ENCODE data around the gene CRABP2. TPM values are rescaled to one million over a fixed set of nuclear protein-coding genes. Genes with fewer than 3 reads are reported as not detected.

The CRABP2 gene
- total RNA-seq, 6 experiments from 2014 or later = 0.24 TPM; not detected in 5

GRCh38 chr1:156691665-156692440 is 13.5 kb downstream of the CRABP2 start:
- Histone ChIP-seq H3K27me3 (peaks cover 0 to 5% of the 10 kb centered on the region in 2 donors), H3K4me1 (peaks cover 0 to 7% (median 0%) of the 10 kb centered on the region in 4 donors), H3K27ac (no peak overlapping the region), H3K9me3 (no peaks in the 10 kb centered on the region), H3K4me3 (no peak overlapping the region), H3K36me3 (no peaks in the 10 kb centered on the region)
- DNase-seq (no peak), ATAC-seq (no peak)
- intact Hi-C loops (cut with DNase I) = no loop called here
- 14% methylated on average over 19 of the region's 20 CpGs for WGBS (ENCODE audit: insufficient coverage, low coverage, low lambda C conversion rate, missing lambda C conversion rate)
- TF ChIP-seq POLR2A (IDR thresholded peaks at IDR 0.05) (no peak), CTCF (IDR thresholded peaks at IDR 0.05) (no peak)

GRCh38 chr1:156691191-156691590 is 14.2 kb downstream of the CRABP2 start:
- ATAC-seq = no peak
- H3K27me3 ChIP-seq = peaks cover 0 to 5% of the 10 kb centered on the region in 2 donors
- DNase-seq = no peak

GRCh38 chr1:156690675-156691036 is 14.7 kb downstream of the CRABP2 start:
- H3K36me3 ChIP-seq = no peaks in the 10 kb centered on the region
- ATAC-seq (no peak), DNase-seq (no peak)
- peaks cover 0 to 7% (median 0%) of the 10 kb centered on the region in 4 donors for H3K4me1 ChIP-seq
- no peaks in the 10 kb centered on the region for H3K9me3 ChIP-seq
- TF ChIP-seq POLR2A (IDR thresholded peaks at IDR 0.05) (no peak), CTCF (IDR thresholded peaks at IDR 0.05) (no peak)
- intact Hi-C loops (cut with DNase I) = no loop called here
- peaks cover 0 to 5% of the 10 kb centered on the region in 2 donors for H3K27me3 ChIP-seq
- no peak overlapping the region for H3K4me3 ChIP-seq
- H3K27ac ChIP-seq = no peak overlapping the region
- 46% methylated on average over 6 of the region's 8 CpGs for WGBS (ENCODE audit: insufficient coverage, low coverage, low lambda C conversion rate, missing lambda C conversion rate)

More at GRCh38 chr1:156691191-156691590, 14.2 kb downstream of the CRABP2 start:
- no peak overlapping the region for H3K4me3 ChIP-seq
- no peaks in the 10 kb centered on the region for H3K9me3 ChIP-seq
- peaks cover 0 to 7% (median 0%) of the 10 kb centered on the region in 4 donors for H3K4me1 ChIP-seq
- no peaks in the 10 kb centered on the region for H3K36me3 ChIP-seq
- 0% methylated on average over 1 of the region's 10 CpGs for WGBS (ENCODE audit: insufficient coverage, low coverage, low lambda C conversion rate, missing lambda C conversion rate)
- H3K27ac ChIP-seq = no peak overlapping the region
- TF ChIP-seq CTCF (IDR thresholded peaks at IDR 0.05) = no peak
- TF ChIP-seq POLR2A (IDR thresholded peaks at IDR 0.05) = no peak
- intact Hi-C loops (cut with DNase I) = no loop called here

GRCh38 chr1:156689953-156690674 is 15.3 kb downstream of the CRABP2 start:
- ATAC-seq (no peak), DNase-seq (no peak)
- Histone ChIP-seq H3K4me1 (peaks cover 0 to 7% (median 0%) of the 10 kb centered on the region in 4 donors), H3K27ac (no peak overlapping the region), H3K9me3 (no peaks in the 10 kb centered on the region), H3K27me3 (peaks cover 0 to 5% of the 10 kb centered on the region in 2 donors), H3K4me3 (no peak overlapping the region), H3K36me3 (no peaks in the 10 kb centered on the region)
- WGBS (ENCODE audit: insufficient coverage, low coverage, low lambda C conversion rate, missing lambda C conversion rate) = 17% methylated on average over 10 of the region's 10 CpGs
- TF ChIP-seq CTCF (IDR thresholded peaks at IDR 0.05) (no peak), POLR2A (IDR thresholded peaks at IDR 0.05) (no peak)
- intact Hi-C loops (cut with DNase I) = loop anchor here in 1 of 2 donors (5.0 kb wide), 1 partner anchor 32 kb away; no protein-coding TSS in a partner anchor
